Dedifferentiated amniotic fluid mesenchymal stem cell (primary cell): Measurements from ENCODE around the gene ATF7IP.

Experiments
- DNase-seq: peaks from one replicate; pipeline ENCODE4 v3.0.0-alpha.2; 2016; ENCODE audit errors: extremely low spot score

The ATF7IP gene

GRCh38 chr12:14410841-14411569 is 45.5 kb downstream of the ATF7IP start:
- DNase-seq: no peak

- peak; percentile 86 for DNase-seq
These were observed 51.2 kb downstream of the ATF7IP start for GRCh38 chr12:14416658-14417057.

GRCh38 chr12:14417715-14418114 is 52.2 kb downstream of the ATF7IP start:
- DNase-seq: peak; percentile 89

- no peak for DNase-seq
These were observed 53.0 kb downstream of the ATF7IP start for GRCh38 chr12:14418451-14418890.

GRCh38 chr12:14422516-14423230 is 57.2 kb downstream of the ATF7IP start:
- DNase-seq: no peak

GRCh38 chr12:14424545-14424944 is 59.1 kb downstream of the ATF7IP start:
- DNase-seq: no peak

DNA sequence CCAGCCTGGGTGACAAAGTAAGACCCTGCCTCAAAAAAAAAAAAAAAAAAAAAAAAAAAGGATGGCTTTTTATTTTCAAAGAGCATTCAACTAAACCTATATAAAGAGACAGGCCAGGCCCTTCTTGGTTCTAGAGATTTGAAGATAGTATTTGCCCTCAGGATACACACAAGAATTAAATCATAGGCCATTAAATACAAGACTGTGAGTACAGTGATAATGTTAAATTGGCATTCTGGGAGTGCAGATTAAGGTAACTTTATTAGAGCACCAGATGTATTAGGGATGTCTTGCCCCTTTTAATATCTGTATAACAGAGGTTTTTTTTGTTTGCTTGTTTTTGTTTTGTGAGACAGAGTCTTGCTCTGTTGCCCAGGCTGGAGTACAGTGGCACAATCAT is 61.3 kb downstream of the ATF7IP start:
- DNase-seq: no peak

DNA sequence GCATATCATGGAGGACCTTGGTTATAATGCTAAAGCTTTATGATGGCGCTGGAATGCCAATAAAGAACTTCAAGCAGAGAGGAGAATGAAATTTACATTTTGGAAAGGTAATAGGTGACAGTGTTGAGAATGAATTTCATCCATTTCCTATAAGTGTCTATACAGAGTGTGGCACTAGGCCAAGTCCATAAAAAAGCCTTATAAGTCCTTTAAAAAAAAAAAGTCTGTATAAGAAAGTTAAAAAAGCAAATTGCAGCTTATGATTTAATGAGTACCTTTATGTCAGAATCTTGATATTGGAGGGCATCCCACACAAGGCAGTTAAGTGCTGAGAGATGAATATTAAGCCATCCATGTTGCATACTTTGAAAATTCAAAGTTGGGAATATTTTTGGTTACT is 62.4 kb downstream of the ATF7IP start:
- DNase-seq: no peak

DNA sequence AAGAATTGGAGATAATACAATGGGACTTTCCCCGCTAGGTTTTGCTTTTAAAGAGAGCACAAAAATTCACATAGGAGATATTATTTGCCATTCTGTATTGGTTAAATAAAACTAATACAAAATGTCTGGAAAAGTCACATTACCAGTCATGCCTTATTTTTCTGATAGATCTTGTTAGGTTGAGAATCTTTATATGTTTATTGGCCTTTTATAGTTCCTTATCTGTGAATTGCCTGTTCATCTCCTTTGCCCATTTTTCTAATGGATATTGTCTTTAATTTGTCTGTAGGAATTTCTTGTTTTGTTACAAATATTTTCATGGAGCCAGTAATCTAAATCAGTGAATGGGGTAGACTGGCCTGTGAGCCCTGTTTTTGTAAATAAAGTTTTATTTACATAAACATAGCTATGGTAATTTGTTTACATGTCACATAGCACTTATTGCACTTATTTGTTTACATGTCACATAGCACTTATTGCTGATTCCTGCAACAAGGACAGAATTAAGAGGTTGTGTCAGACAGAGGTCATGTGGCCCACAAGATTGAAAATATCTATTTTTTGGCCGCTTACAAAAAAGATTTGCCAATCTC is 65.0 kb downstream of the ATF7IP start:
- DNase-seq: no peak

DNA sequence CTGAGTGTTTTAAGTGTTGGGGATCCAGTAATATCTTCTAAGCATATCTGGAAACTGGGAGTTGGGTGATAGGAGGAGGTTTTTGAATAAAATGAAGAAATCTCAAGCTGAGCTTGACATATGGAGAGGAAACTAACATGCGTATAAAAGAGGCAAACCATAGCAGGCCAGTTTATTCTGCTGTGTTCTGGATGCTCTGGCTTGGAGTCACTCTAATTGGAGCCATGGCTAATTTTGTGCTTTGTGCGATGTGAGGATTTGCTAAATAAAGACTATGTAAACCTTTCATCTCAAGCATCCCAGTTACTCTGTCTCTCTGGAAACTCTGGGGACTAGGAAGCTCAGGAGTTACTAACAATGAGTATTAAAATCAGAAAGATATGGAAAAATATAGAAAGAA is 66.5 kb downstream of the ATF7IP start:
- no peak for DNase-seq

DNA sequence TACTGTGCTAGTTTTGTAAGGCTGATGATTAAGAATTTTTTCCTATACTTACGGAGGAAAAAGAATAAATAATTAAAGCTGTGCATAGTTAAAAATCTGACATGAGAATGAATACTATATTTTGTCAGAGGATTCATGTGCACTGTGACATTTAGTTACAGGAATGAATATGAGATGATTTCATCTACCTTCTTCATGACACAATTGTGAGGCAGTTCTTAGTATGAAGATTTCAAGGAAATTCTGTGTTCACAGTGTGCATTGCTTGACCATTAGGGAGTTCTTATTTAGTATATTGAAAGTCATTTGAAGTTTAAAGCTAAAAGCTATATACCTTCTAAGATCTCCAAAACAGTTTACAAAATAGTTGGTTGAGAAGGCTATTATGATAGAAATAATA is 70.1 kb downstream of the ATF7IP start:
- DNase-seq: no peak

- no peak for DNase-seq
These were observed 76.9 kb downstream of the ATF7IP start for GRCh38 chr12:14442221-14442881.

- DNase-seq: no peak
These were observed 78.0 kb downstream of the ATF7IP start for GRCh38 chr12:14443531-14443930.

DNA sequence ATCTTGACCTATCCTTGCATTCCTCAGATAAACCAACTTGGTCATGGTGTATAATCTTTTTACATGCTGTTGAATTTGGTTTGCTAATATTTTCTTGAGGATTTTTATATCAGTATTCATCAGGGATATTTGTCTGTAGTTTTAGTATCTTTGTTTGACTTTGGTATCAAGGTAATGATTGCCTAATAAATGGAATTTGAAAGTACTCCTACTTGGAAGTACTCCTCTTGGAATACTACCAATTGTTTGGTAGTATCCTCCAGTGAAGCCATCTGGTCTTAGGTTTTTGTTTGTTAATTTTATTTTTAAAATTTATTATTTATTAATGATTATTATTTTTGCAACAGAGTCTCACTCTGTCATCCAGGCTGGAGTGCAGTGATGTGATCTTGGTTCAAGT is 85.0 kb downstream of the ATF7IP start:
- no peak for DNase-seq

- DNase-seq: no peak
These were observed 86.9 kb downstream of the ATF7IP start for GRCh38 chr12:14452336-14452735.

DNA sequence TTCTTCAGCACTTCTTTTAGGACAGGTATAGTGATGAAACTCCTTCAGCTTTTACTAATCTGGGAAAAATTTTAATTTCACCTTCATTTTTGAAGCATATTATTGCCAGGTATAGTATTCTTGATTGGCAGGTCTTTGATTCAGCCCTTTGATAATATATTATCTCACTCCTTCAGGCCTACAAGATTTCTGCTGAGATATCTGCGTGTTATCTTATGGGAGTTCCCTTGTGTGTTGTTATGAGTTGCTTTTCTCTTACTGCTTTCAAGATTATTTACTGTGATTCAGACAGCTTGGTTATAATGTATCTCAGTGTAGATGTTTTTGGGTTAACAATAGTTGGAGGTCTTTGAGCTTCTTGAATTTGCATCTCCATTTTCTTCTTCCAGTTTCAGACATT is 87.4 kb downstream of the ATF7IP start:
- no peak for DNase-seq

- no peak for DNase-seq
These were observed 88.8 kb downstream of the ATF7IP start for GRCh38 chr12:14454098-14454907.

- DNase-seq: no peak
These were observed 94.8 kb downstream of the ATF7IP start for GRCh38 chr12:14460212-14460841.

- no peak for DNase-seq
These were observed 106.0 kb downstream of the ATF7IP start for GRCh38 chr12:14471497-14471896.

GRCh38 chr12:14473707-14474287 is 108.3 kb downstream of the ATF7IP start:
- DNase-seq: no peak

GRCh38 chr12:14479004-14479403 is 113.5 kb downstream of the ATF7IP start:
- DNase-seq: no peak
